ENCODE results near the gene SPP1.

GRCh38 chr4:87956501-87956900 lies 19.0 kb upstream of the SPP1 start:
- TF ChIP-seq TAF1 (IDR thresholded peaks at IDR 0.05; ENCODE audit: low read depth) (no peak), EP300 (IDR thresholded peaks at IDR 0.05; ENCODE audit: borderline replicate concordance) (no peak), REST (IDR thresholded peaks at IDR 0.05; ENCODE audit: low read depth) (no peak), CEBPB (IDR thresholded peaks at IDR 0.05) (no peak), YY1 (IDR thresholded peaks at IDR 0.05; ENCODE audit: low read depth) (no peak), RAD21 (IDR thresholded peaks at IDR 0.05; ENCODE audit: low read depth) (no peak), FOXM1 (IDR thresholded peaks at IDR 0.05; ENCODE audit: borderline replicate concordance, low read depth) (no peak), EGR1 (IDR thresholded peaks at IDR 0.05) (no peak), NFIC (IDR thresholded peaks at IDR 0.05) (no peak), TEAD4 (IDR thresholded peaks at IDR 0.05) (no peak), CREB1 (IDR thresholded peaks at IDR 0.05; ENCODE audit: low read depth) (no peak), ZBTB7A (IDR thresholded peaks at IDR 0.05; ENCODE audit: low read depth) (no peak)
- TF ChIP-seq, protein P1, sequence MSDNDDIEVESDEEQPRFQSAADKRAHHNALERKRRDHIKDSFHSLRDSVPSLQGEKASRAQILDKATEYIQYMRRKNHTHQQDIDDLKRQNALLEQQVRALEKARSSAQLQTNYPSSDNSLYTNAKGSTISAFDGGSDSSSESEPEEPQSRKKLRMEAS (IDR thresholded peaks at IDR 0.05): no peak
- TF ChIP-seq, protein P2, sequence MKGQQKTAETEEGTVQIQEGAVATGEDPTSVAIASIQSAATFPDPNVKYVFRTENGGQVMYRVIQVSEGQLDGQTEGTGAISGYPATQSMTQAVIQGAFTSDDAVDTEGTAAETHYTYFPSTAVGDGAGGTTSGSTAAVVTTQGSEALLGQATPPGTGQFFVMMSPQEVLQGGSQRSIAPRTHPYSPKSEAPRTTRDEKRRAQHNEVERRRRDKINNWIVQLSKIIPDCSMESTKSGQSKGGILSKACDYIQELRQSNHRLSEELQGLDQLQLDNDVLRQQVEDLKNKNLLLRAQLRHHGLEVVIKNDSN (IDR thresholded peaks at IDR 0.05): no peak
